Activated T-helper 9 cell treated with anti-CD3 and anti-CD28 coated beads, Interleukin-2, amount 50 U/mL, for 16 hours (primary cell): ENCODE results near the gene UBE2S.
"Not testable (repeated sequence)": the region's sequence is repeated elsewhere in the genome, so short reads cannot be mapped to it uniquely, and the experiment has no call there.

ENCODE experiments used
- DNase-seq: peaks from one replicate; pipeline ENCODE4 v3.0.0-alpha.2; 2020; ENCODE audit warnings: low read depth

UBE2S gene

GRCh38 chr19:55407550-55407799, at the start of gene UBE2S:
TSS of gene UBE2S (minus strand) at chr19:55407788. CDS start at chr19:55407589, 199 bp downstream.
- DNase-seq = not testable (repeated sequence)

- DNase-seq = no peak
Observed at GRCh38 chr19:55456347-55456746, 48.8 kb upstream of the UBE2S start.

GRCh38 chr19:55455576-55456235, 48.1 kb upstream of the UBE2S start:
- no peak for DNase-seq

GRCh38 chr19:55454787-55455243, 47.2 kb upstream of the UBE2S start:
- no peak for DNase-seq

GRCh38 chr19:55453511-55454260, 46.1 kb upstream of the UBE2S start:
- no peak for DNase-seq

GRCh38 chr19:55452749-55453346, 45.3 kb upstream of the UBE2S start:
- no peak for DNase-seq

- no peak for DNase-seq
Observed at GRCh38 chr19:55451965-55452748, 44.6 kb upstream of the UBE2S start.

- no peak for DNase-seq
Observed at GRCh38 chr19:55451163-55451964, 43.8 kb upstream of the UBE2S start.

- DNase-seq = no peak
Observed at GRCh38 chr19:55449469-55449868, 41.9 kb upstream of the UBE2S start.

GRCh38 chr19:55448175-55448490, 40.5 kb upstream of the UBE2S start:
- DNase-seq = not testable (repeated sequence)

- no peak for DNase-seq
Observed at GRCh38 chr19:55447421-55448174, 40.0 kb upstream of the UBE2S start.

GRCh38 chr19:55446060-55446459, 38.5 kb upstream of the UBE2S start:
- DNase-seq = no peak

- DNase-seq = no peak
Observed at GRCh38 chr19:55444646-55445045, 37.1 kb upstream of the UBE2S start.

GRCh38 chr19:55443824-55444480, 36.4 kb upstream of the UBE2S start:
- DNase-seq = no peak

- no peak for DNase-seq
Observed at GRCh38 chr19:55443045-55443823, 35.6 kb upstream of the UBE2S start, which contains the start of gene SHISA7. TSS of gene SHISA7 (minus strand) at chr19:55443300. CDS start at chr19:55442863, 437 bp downstream.

- no peak for DNase-seq
Observed at GRCh38 chr19:55442372-55442961, 34.9 kb upstream of the UBE2S start.

GRCh38 chr19:55441692-55442321, 34.2 kb upstream of the UBE2S start:
- no peak for DNase-seq

GRCh38 chr19:55441319-55441691, 33.7 kb upstream of the UBE2S start:
- DNase-seq = no peak
